Fibroblast of pulmonary artery (primary cell): ENCODE data around the gene KDM5A.

ENCODE experiments used
- DNase-seq: peaks from one replicate; pipeline ENCODE4 v3.0.0-alpha.2; 2010; ENCODE audit warnings: low read depth
- H3K4me3 ChIP-seq: replicated peaks from 2 replicates; pipeline ENCODE4 v1.5.1; 2011; ENCODE audit warnings: low read depth, mild to moderate bottlenecking, control low read depth, low read length, moderate library complexity
- CTCF ChIP-seq: IDR thresholded peaks from 2 replicates; pipeline ENCODE4 v1.5.1; 2011; ENCODE audit warnings: mild to moderate bottlenecking, control low read depth, low read length, inconsistent platforms; ENCODE audit errors: missing control alignments

The KDM5A gene

GRCh38 chr12:331287-331686, 57.8 kb downstream of the KDM5A start:
- no peak for DNase-seq
- no peak overlapping the region for H3K4me3 ChIP-seq
- no peak for TF ChIP-seq CTCF

GRCh38 chr12:325906-326305, 63.2 kb downstream of the KDM5A start:
- DNase-seq = no peak
- no peak overlapping the region for H3K4me3 ChIP-seq

DNA sequence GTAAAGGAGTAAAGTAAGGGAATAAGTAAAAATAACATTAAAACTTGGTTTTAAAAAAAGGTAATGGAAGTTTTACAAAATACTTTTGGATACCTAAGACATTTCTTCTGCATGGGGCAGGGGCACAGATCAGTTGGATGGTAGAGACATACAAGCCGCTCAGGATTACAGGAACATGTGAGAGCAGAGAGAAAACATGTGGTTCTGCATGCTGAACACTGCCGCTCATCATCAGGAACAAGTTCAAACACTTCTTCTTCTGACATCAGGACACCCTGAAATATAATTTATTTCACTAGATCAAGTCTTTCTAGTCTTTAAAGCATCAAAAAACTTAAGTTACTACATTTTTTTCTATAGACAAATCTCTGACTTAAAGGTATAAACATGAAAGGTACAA, 65.6 kb downstream of the KDM5A start:
- H3K4me3 ChIP-seq = no peak overlapping the region
- TF ChIP-seq CTCF = no peak
- DNase-seq = no peak

More at GRCh38 chr12:325906-326305, 63.2 kb downstream of the KDM5A start:
- TF ChIP-seq CTCF = no peak

DNA sequence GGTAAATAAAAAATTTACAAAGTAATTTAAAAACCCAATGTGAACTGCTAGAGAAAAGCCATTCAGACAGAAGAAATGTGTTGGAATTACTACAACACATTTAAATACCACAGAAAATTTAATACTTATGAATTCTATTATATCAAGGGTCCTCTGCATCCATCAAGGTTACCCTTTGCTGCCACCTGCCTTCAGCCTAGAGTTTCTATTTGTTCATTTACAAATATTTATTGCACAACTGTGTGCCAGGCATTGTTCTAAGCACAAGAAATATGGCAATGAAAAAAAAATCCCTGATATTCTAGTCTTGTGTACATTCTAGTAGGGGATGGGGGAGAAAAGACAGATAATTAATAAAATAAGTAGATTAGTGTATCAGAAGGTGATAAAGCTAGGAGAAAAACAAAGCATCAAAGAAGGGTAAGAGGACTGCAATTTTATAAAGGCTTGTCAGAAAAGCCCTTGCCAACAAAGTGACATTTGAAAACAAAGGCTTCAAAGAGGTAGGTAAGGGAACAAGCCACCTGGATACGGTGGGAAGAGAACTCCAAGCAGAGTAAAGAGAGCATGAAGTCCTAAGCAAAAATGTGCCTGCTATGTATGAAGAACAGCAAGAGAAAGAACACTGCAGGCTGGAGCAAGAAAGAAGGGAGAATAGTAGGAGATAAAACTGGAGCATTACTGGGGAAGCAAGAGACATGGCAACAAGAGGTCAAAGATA, 67.4 kb downstream of the KDM5A start:
- peak; percentile 36 for TF ChIP-seq CTCF
- no peak overlapping the region for H3K4me3 ChIP-seq
- peak; percentile 55 for DNase-seq

- no peak for DNase-seq
- no peak for TF ChIP-seq CTCF
- no peak overlapping the region for H3K4me3 ChIP-seq
Observed at GRCh38 chr12:318759-319515, 70.2 kb downstream of the KDM5A start.

GRCh38 chr12:308511-308910, 80.6 kb downstream of the KDM5A start:
- H3K4me3 ChIP-seq = no peak overlapping the region
- no peak for TF ChIP-seq CTCF
- DNase-seq = no peak

DNA sequence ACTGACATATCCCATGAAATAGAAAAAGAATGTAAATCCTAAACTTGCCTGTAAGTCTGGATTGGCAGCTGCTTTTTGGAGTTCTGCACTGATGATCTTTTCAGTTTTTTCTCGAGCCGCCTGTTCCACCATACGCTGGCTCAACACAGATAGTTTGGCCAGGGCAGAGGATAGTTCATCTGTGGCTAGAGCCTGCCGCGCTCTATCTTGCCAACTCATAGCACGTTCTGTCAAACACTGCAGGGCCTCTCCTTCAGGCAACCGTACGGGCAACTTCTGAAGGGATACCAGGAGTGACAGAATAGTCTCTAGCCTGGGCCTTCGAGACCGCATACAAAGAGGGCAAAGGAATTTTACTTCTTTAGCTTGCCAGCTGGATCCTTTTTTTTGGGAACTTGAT, 81.7 kb downstream of the KDM5A start:
- H3K4me3 ChIP-seq = no peak overlapping the region
- no peak for TF ChIP-seq CTCF
- no peak for DNase-seq
